Progenitor cell of endocrine pancreas (in vitro differentiated cells): ENCODE measurements around the gene CERK. TPM values are rescaled to one million over a fixed set of nuclear protein-coding genes. Genes with fewer than 3 reads are reported as not detected.

Source experiments
- DNase-seq: peaks from one replicate; pipeline ENCODE4 v3.0.0; 2021; ENCODE audit warnings: low spot score; ENCODE audit not compliant: unreplicated experiment
- H3K27ac Mint-ChIP-seq: 2 replicates; pipeline ENCODE4 v1.8.0; 2021; ENCODE audit warnings: mild to moderate bottlenecking, moderate library complexity, mixed read lengths
- H3K27me3 Mint-ChIP-seq: 2 replicates; pipeline ENCODE4 v1.8.0; 2021; ENCODE audit warnings: mixed read lengths
- H3K36me3 Mint-ChIP-seq: 2 replicates; pipeline ENCODE4 v1.8.0; 2022; ENCODE audit warnings: mixed read lengths; ENCODE audit not compliant: insufficient read depth
- H3K4me1 Mint-ChIP-seq: 2 replicates; pipeline ENCODE4 v1.8.0; 2021; ENCODE audit warnings: low read depth, mixed read lengths
- H3K4me3 Mint-ChIP-seq: 2 replicates; pipeline ENCODE4 v1.8.0; 2021; ENCODE audit warnings: low read depth, mild to moderate bottlenecking, moderate library complexity, mixed read lengths
- H3K9me3 Mint-ChIP-seq: 2 replicates; pipeline ENCODE4 v1.8.0; 2021; ENCODE audit warnings: low read depth, mixed read lengths
- CTCF ChIP-seq: fragments of 200-600 bp; sonication (generic); IDR thresholded peaks from one replicate; pipeline ENCODE4 v1.5.0; 2021; ENCODE audit warnings: antibody characterized with exemption, mild to moderate bottlenecking; ENCODE audit not compliant: unreplicated experiment
- total RNA-seq: library from RNA; stranded (reverse); gene quantifications from 2 replicates; pipeline ENCODE4 v1.2.1, GENCODE V29; 2021

Gene CERK
- total RNA-seq, 1 donor from 2014 or later, result 62.0 TPM

GRCh38 chr22:46669201-46669600 lies 68.9 kb downstream of the CERK start:
- peaks cover 6% of the 10 kb centered on the region for H3K36me3 Mint-ChIP-seq
- no peak overlapping the region for H3K4me3 Mint-ChIP-seq
- DNase-seq, result no peak
- H3K4me1 Mint-ChIP-seq, result no peaks in the 10 kb centered on the region
- no peak overlapping the region for H3K27ac Mint-ChIP-seq
- no peaks in the 10 kb centered on the region for H3K9me3 Mint-ChIP-seq
- no peaks in the 10 kb centered on the region for H3K27me3 Mint-ChIP-seq
- TF ChIP-seq CTCF, result no peak

GRCh38 chr22:46668116-46668515 lies 69.9 kb downstream of the CERK start:
- no peaks in the 10 kb centered on the region for H3K27me3 Mint-ChIP-seq
- TF ChIP-seq CTCF, result no peak
- no peaks in the 10 kb centered on the region for H3K4me1 Mint-ChIP-seq
- no peak overlapping the region for H3K27ac Mint-ChIP-seq
- H3K9me3 Mint-ChIP-seq, result no peaks in the 10 kb centered on the region
- H3K4me3 Mint-ChIP-seq, result no peak overlapping the region
- peaks cover 6% of the 10 kb centered on the region for H3K36me3 Mint-ChIP-seq
- no peak for DNase-seq

GRCh38 chr22:46667245-46667623 lies 70.8 kb downstream of the CERK start:
- no peak for TF ChIP-seq CTCF
- Mint-ChIP-seq H3K4me3 (no peak overlapping the region), H3K27ac (no peak overlapping the region), H3K36me3 (peaks cover 6% of the 10 kb centered on the region), H3K27me3 (no peaks in the 10 kb centered on the region), H3K9me3 (no peaks in the 10 kb centered on the region), H3K4me1 (peaks cover 1% of the 10 kb centered on the region)
- no peak for DNase-seq

GRCh38 chr22:46666577-46667244 lies 71.3 kb downstream of the CERK start:
- no peaks in the 10 kb centered on the region for H3K9me3 Mint-ChIP-seq
- H3K27ac Mint-ChIP-seq, result no peak overlapping the region
- peaks cover 6% of the 10 kb centered on the region for H3K36me3 Mint-ChIP-seq
- no peaks in the 10 kb centered on the region for H3K27me3 Mint-ChIP-seq
- peaks cover 1% of the 10 kb centered on the region for H3K4me1 Mint-ChIP-seq
- no peak for TF ChIP-seq CTCF
- no peak overlapping the region for H3K4me3 Mint-ChIP-seq
- DNase-seq, result no peak

GRCh38 chr22:46665751-46666280 lies 72.2 kb downstream of the CERK start:
- DNase-seq, result no peak
- peaks cover 2% of the 10 kb centered on the region for H3K4me1 Mint-ChIP-seq
- H3K4me3 Mint-ChIP-seq, result no peak overlapping the region
- peaks cover 6% of the 10 kb centered on the region for H3K36me3 Mint-ChIP-seq
- TF ChIP-seq CTCF, result no peak
- no peaks in the 10 kb centered on the region for H3K9me3 Mint-ChIP-seq
- no peak overlapping the region for H3K27ac Mint-ChIP-seq
- H3K27me3 Mint-ChIP-seq, result no peaks in the 10 kb centered on the region
